Right lobe of liver (tissue), 4 donors: ENCODE results near the gene MTREX.

ENCODE experiments used
- CTCF ChIP-seq, 4 donors: fragments of 200-600 bp in 3 of 4; fragments of 450-650 bp in 1 of 4; IDR thresholded peaks; one replicate each; pipeline versions ENCODE4 v1.5.1 to v1.8.0; 2016 to 2022; ENCODE audit warnings: antibody characterized with exemption in 4 of 4, mild to moderate bottlenecking in 2 of 4
- POLR2A ChIP-seq: fragments of 450-650 bp; IDR thresholded peaks from one replicate; pipeline ENCODE4 v1.6.1; 2017; ENCODE audit warnings: antibody characterized with exemption, mild to moderate bottlenecking
- donor health status: DM: no; HTN: no; CAD: no.
- donor health status: DM: no; HTN: no; CAD: no.
- donor health status: DM: no; HTN: yes; CAD: no.

GRCh38 chr5:55305345-55305744 is 2.4 kb upstream of the MTREX start:
- no peak for TF ChIP-seq CTCF (IDR thresholded peaks at IDR 0.05)
- no peak for TF ChIP-seq POLR2A
